HEK293 (cell line): ENCODE data around the gene YOD1.

Source experiments
- MEIS1 ChIP-seq: sonication (generic); formaldehyde crosslinking; IDR thresholded peaks from 2 replicates; pipeline ENCODE4 v1.8.1; 2022; ENCODE audit warnings: missing genetic modification reagents, mild to moderate bottlenecking, borderline replicate concordance
- RBAK ChIP-seq: fragments of 450-650 bp; formaldehyde crosslinking; IDR thresholded peaks from 2 replicates; pipeline ENCODE4 v1.5.1; 2016; ENCODE audit warnings: missing biosample characterization, missing genetic modification characterization
- SP2 ChIP-seq: fragments of 450-650 bp; formaldehyde crosslinking; IDR thresholded peaks from 2 replicates; pipeline ENCODE4 v1.5.1; 2016; ENCODE audit warnings: missing biosample characterization, missing genetic modification characterization
- ZBTB20 ChIP-seq: fragments of 450-650 bp; formaldehyde crosslinking; IDR thresholded peaks from 2 replicates; pipeline ENCODE4 v1.5.1; 2016; ENCODE audit warnings: missing biosample characterization, missing genetic modification characterization
- ZEB2 ChIP-seq: fragments of 450-650 bp; formaldehyde crosslinking; IDR thresholded peaks from 2 replicates; pipeline ENCODE4 v1.5.1; 2016; ENCODE audit warnings: missing biosample characterization, missing genetic modification characterization
- ZNF138 ChIP-seq: fragments of 450-650 bp; formaldehyde crosslinking; IDR thresholded peaks from 2 replicates; pipeline ENCODE4 v1.5.1; 2016; ENCODE audit warnings: missing biosample characterization, missing genetic modification characterization, borderline replicate concordance
- ZNF16 ChIP-seq: fragments of 450-650 bp; formaldehyde crosslinking; IDR thresholded peaks from 2 replicates; pipeline ENCODE4 v1.5.1; 2016; ENCODE audit warnings: low read depth, missing biosample characterization, missing genetic modification characterization
- ZNF174 ChIP-seq: fragments of 450-650 bp; formaldehyde crosslinking; IDR thresholded peaks from 2 replicates; pipeline ENCODE4 v1.5.0; 2017; ENCODE audit warnings: missing biosample characterization, mild to moderate bottlenecking, missing genetic modification characterization
- ZNF274 ChIP-seq, 2 experiments: fragments of 200-500 bp in 1 of 2; fragments of 450-650 bp in 1 of 2; sonication (Bioruptor generic) in 1 of 2; formaldehyde crosslinking in 1 of 2; IDR thresholded peaks; 2 replicates each; pipeline versions ENCODE4 v1.5.1 to v1.6.1; 2014 to 2016; ENCODE audit warnings: borderline replicate concordance in 1 of 2, inconsistent platforms in 1 of 2, low read length in 1 of 2, missing biosample characterization in 1 of 2, missing genetic modification characterization in 1 of 2
- ZNF391 ChIP-seq: fragments of 450-650 bp; formaldehyde crosslinking; IDR thresholded peaks from 2 replicates; pipeline ENCODE4 v1.5.1; 2016; ENCODE audit warnings: low read depth, missing biosample characterization, missing genetic modification characterization, borderline replicate concordance
- ZNF423 ChIP-seq: fragments of 450-650 bp; formaldehyde crosslinking; IDR thresholded peaks from 2 replicates; pipeline ENCODE4 v1.5.1; 2016; ENCODE audit warnings: missing biosample characterization, missing genetic modification characterization
- ZNF514 ChIP-seq: fragments of 450-650 bp; formaldehyde crosslinking; IDR thresholded peaks from 2 replicates; pipeline ENCODE4 v1.5.1; 2016; ENCODE audit warnings: missing biosample characterization, missing genetic modification characterization
- TF ChIP-seq, protein P1 (sequence below): fragments of 450-650 bp; formaldehyde crosslinking; IDR thresholded peaks from 2 replicates; pipeline ENCODE4 v1.5.1; 2016; ENCODE audit warnings: missing biosample characterization, missing genetic modification characterization
- TF ChIP-seq, protein P2 (sequence below): fragments of 450-650 bp; formaldehyde crosslinking; IDR thresholded peaks from 2 replicates; pipeline ENCODE4 v1.5.1; 2016; ENCODE audit warnings: missing biosample characterization, missing genetic modification characterization

DNA sequence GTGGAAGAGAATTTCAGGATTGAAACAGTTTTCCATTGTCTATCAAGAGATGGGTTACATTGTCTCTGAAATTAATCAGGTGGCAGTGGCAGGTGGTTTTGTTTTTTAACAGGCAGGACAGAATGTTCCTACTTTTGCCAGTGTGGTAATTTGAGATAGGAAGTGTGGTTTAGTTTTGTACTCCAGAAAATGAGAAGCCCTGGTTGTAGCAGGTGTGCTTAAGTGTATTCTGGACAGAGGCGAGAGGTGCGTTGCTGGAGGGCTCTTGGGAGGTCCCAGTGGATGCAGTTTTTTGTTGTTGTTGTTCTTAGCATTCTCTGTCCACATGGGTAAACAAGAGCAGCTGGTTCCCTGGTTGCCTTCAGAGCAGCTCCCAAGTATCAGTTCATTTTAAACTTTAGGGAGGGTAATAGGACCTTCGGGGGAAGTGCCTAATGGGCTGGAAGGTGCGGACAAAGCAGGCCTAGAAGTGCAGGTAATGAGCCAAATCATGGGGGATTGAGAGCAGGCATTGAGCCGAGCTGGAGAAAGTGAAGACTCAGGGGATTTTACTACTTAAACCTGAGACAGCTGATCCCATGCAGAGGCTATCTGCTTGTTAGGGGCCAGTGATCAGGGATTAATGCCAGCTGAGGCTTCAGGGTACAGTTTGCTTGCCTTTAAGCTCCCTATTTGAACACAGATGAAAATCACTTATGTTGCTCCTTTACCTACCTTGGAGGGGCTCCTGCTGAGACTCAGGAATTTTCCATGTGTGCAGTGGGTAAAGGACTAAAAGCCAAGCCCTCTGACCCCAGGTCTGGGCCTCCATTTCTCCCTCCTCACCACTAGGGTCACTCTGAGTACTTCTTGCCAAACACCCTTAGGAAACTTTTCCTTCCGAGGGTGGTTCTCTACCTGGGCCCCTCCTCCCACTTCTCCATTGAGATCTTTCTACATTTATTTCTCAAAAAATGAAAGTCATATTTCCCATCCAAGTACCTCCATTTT lies 8.2 kb upstream of the YOD1 start:
- TF ChIP-seq, protein P1, sequence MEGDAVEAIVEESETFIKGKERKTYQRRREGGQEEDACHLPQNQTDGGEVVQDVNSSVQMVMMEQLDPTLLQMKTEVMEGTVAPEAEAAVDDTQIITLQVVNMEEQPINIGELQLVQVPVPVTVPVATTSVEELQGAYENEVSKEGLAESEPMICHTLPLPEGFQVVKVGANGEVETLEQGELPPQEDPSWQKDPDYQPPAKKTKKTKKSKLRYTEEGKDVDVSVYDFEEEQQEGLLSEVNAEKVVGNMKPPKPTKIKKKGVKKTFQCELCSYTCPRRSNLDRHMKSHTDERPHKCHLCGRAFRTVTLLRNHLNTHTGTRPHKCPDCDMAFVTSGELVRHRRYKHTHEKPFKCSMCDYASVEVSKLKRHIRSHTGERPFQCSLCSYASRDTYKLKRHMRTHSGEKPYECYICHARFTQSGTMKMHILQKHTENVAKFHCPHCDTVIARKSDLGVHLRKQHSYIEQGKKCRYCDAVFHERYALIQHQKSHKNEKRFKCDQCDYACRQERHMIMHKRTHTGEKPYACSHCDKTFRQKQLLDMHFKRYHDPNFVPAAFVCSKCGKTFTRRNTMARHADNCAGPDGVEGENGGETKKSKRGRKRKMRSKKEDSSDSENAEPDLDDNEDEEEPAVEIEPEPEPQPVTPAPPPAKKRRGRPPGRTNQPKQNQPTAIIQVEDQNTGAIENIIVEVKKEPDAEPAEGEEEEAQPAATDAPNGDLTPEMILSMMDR: no peak
- TF ChIP-seq, protein P2, sequence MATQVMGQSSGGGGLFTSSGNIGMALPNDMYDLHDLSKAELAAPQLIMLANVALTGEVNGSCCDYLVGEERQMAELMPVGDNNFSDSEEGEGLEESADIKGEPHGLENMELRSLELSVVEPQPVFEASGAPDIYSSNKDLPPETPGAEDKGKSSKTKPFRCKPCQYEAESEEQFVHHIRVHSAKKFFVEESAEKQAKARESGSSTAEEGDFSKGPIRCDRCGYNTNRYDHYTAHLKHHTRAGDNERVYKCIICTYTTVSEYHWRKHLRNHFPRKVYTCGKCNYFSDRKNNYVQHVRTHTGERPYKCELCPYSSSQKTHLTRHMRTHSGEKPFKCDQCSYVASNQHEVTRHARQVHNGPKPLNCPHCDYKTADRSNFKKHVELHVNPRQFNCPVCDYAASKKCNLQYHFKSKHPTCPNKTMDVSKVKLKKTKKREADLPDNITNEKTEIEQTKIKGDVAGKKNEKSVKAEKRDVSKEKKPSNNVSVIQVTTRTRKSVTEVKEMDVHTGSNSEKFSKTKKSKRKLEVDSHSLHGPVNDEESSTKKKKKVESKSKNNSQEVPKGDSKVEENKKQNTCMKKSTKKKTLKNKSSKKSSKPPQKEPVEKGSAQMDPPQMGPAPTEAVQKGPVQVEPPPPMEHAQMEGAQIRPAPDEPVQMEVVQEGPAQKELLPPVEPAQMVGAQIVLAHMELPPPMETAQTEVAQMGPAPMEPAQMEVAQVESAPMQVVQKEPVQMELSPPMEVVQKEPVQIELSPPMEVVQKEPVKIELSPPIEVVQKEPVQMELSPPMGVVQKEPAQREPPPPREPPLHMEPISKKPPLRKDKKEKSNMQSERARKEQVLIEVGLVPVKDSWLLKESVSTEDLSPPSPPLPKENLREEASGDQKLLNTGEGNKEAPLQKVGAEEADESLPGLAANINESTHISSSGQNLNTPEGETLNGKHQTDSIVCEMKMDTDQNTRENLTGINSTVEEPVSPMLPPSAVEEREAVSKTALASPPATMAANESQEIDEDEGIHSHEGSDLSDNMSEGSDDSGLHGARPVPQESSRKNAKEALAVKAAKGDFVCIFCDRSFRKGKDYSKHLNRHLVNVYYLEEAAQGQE (tag by site-specific recombination): no peak
- no peak for TF ChIP-seq ZEB2 (tag by site-specific recombination)
- TF ChIP-seq ZNF138 (tag by site-specific recombination): no peak
- no peak for TF ChIP-seq ZNF174 (tag by site-specific recombination)
- no peak for TF ChIP-seq ZNF423 (tag by site-specific recombination)
- no peak for TF ChIP-seq ZNF391 (tag by site-specific recombination)
- no peak for TF ChIP-seq RBAK (tag by site-specific recombination)
- no peak for TF ChIP-seq SP2
- TF ChIP-seq ZNF274 (IDR thresholded peaks at IDR 0.05; ENCODE audit: low read length): no peak
- no peak for TF ChIP-seq ZNF274 (tag by site-specific recombination; IDR thresholded peaks at IDR 0.05; ENCODE audit: borderline replicate concordance)
- TF ChIP-seq ZBTB20: no peak
- TF ChIP-seq MEIS1 (CRISPR knock-in tag): no peak
- no peak for TF ChIP-seq ZNF514 (tag by site-specific recombination)
- TF ChIP-seq ZNF16: no peak
